HepG2 (cell line): ENCODE data around the gene TBX3. TPM values are rescaled to one million over a fixed set of nuclear protein-coding genes. Genes with fewer than 3 reads are reported as not detected.

ENCODE experiments used
- CEBPG ChIP-seq: IDR thresholded peaks from 2 replicates; pipeline ENCODE4 v1.6.1; 2016
- HDAC6 ChIP-seq: fragments of 200-600 bp; sonication (generic); IDR thresholded peaks from 2 replicates; pipeline ENCODE4 v1.7.0; 2017; ENCODE audit warnings: mild to moderate bottlenecking, antibody characterized with exemption, low read length, low read depth
- HOXA9 ChIP-seq: sonication (generic); formaldehyde crosslinking; IDR thresholded peaks from 2 replicates; pipeline ENCODE4 v1.8.1; 2022; ENCODE audit warnings: missing genetic modification reagents, mild to moderate bottlenecking, moderate library complexity, borderline replicate concordance
- KLF11 ChIP-seq: IDR thresholded peaks from 2 replicates; pipeline ENCODE4 v1.6.1; 2016; ENCODE audit warnings: missing compliant biosample characterization
- KLF9 ChIP-seq: IDR thresholded peaks from 2 replicates; pipeline ENCODE4 v1.6.1; 2016; ENCODE audit warnings: low read depth
- MED13 ChIP-seq: sonication (generic); formaldehyde crosslinking; IDR thresholded peaks from 2 replicates; pipeline ENCODE4 v1.5.0; 2020; ENCODE audit warnings: missing genetic modification reagents
- NCOR1 ChIP-seq: fragments of 200-600 bp; sonication (generic); IDR thresholded peaks from 2 replicates; pipeline ENCODE4 v1.7.0; 2017; ENCODE audit warnings: antibody characterized with exemption, low read length, borderline replicate concordance
- THAP9 ChIP-seq: sonication (generic); formaldehyde crosslinking; IDR thresholded peaks from 2 replicates; pipeline ENCODE4; 2020; ENCODE audit warnings: missing genetic modification reagents, mild to moderate bottlenecking, borderline replicate concordance
- ZIK1 ChIP-seq: sonication (generic); formaldehyde crosslinking; IDR thresholded peaks from 2 replicates; pipeline ENCODE4 v1.5.0; 2020; ENCODE audit warnings: mild to moderate bottlenecking, low read depth, missing genetic modification reagents, borderline replicate concordance
- ZNF597 ChIP-seq: sonication (generic); formaldehyde crosslinking; IDR thresholded peaks from 2 replicates; pipeline ENCODE4 v1.5.0; 2020; ENCODE audit warnings: missing genetic modification reagents
- ZNF646 ChIP-seq: sonication (generic); formaldehyde crosslinking; IDR thresholded peaks from 2 replicates; pipeline ENCODE4 v1.9.0; 2021; ENCODE audit warnings: mild to moderate bottlenecking, missing genetic modification reagents
- ZSCAN25 ChIP-seq: sonication (generic); formaldehyde crosslinking; IDR thresholded peaks from 2 replicates; pipeline ENCODE4 v1.8.0; 2022; ENCODE audit warnings: mild to moderate bottlenecking, missing genetic modification reagents
- polyA plus RNA-seq, 8 experiments: library from polyadenylated mRNA; depleted of rRNA in 3 of 8; stranded (reverse) in 7 of 8; unstranded in 1 of 8; fragments of >200 nt; fragmentation: Illumina TruSeq in 4 of 8; extraction: Trizol in 4 of 8; gene quantifications; 2 replicates each; pipeline versions ENCODE4 v1.2.1 to v1.2.3, GENCODE V29; 2011 to 2016; ENCODE audit warnings: low read depth in 4 of 8, missing spikeins in 1 of 8, mixed read lengths in 1 of 8; ENCODE audit not compliant: insufficient read depth in 1 of 8
- total RNA-seq, 5 experiments: library from RNA; depleted of rRNA; stranded (reverse); fragments of >200 nt; fragmentation: Illumina TruSeq; extraction: Trizol; gene quantifications; 2 replicates each; pipeline ENCODE4 v1.2.3, GENCODE V29; 2016; ENCODE audit warnings: low read depth in 1 of 5
- TF ChIP-seq, protein P1 (sequence below): sonication (generic); formaldehyde crosslinking; IDR thresholded peaks from 2 replicates; pipeline ENCODE4 v1.8.0; 2022; ENCODE audit warnings: mild to moderate bottlenecking, missing genetic modification reagents; ENCODE audit not compliant: insufficient replicate concordance
- TF ChIP-seq, protein P2 (sequence below): sonication (generic); formaldehyde crosslinking; IDR thresholded peaks from 2 replicates; pipeline ENCODE4 v1.4.0; 2020; ENCODE audit warnings: missing genetic modification reagents, low read depth, mild to moderate bottlenecking, borderline replicate concordance
- TF ChIP-seq, protein P3 (sequence below): sonication (generic); formaldehyde crosslinking; IDR thresholded peaks from 2 replicates; pipeline ENCODE4 v1.8.1; 2023; ENCODE audit warnings: mild to moderate bottlenecking, inconsistent platforms, moderate library complexity, missing genetic modification reagents, borderline replicate concordance

The TBX3 gene
- total and polyA plus RNA-seq, 2 of the 13 experiments (the other 11 are each of a cell fraction or from before 2014, with no cell fraction given) = 27.1 to 42.4 TPM

DNA sequence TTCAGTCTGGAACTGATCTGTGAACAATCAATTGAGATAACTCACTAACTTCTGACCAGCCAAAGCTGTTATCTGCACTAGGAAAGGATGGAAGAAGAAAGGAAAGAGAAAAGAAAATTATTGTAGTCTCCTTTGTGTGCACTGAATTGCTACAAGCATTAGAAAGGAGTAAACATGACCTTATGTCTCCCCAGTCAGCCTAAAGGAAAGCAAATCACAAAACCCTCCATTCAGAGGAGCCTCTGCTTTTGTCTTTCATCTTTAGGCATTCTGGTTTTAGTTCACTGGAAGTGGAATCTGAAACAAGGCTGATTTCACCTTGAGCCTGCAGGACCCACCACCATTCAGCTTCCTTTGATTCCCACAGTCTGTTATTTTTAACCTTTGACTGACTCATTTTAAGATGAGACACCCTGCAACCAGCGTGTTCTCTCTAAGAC lies 26.0 kb downstream of the TBX3 start (continued):
- TF ChIP-seq THAP9 = no peak
- TF ChIP-seq CEBPG (CRISPR knock-in tag) = 0 out of 2 replicates have a peak, but pooled peaks have one; percentile 38
- no peak for TF ChIP-seq HDAC6
- TF ChIP-seq, protein P1, sequence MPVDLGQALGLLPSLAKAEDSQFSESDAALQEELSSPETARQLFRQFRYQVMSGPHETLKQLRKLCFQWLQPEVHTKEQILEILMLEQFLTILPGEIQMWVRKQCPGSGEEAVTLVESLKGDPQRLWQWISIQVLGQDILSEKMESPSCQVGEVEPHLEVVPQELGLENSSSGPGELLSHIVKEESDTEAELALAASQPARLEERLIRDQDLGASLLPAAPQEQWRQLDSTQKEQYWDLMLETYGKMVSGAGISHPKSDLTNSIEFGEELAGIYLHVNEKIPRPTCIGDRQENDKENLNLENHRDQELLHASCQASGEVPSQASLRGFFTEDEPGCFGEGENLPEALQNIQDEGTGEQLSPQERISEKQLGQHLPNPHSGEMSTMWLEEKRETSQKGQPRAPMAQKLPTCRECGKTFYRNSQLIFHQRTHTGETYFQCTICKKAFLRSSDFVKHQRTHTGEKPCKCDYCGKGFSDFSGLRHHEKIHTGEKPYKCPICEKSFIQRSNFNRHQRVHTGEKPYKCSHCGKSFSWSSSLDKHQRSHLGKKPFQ = no peak
- no peak for TF ChIP-seq KLF11
- TF ChIP-seq, protein P2, sequence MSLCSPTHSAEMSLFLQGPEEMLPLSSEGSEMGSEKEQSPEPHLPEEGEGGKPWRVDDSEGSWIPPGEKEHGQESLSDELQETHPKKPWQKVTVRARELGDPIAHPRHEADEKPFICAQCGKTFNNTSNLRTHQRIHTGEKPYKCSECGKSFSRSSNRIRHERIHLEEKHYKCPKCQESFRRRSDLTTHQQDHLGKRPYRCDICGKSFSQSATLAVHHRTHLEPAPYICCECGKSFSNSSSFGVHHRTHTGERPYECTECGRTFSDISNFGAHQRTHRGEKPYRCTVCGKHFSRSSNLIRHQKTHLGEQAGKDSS (CRISPR knock-in tag) = no peak
- no peak for TF ChIP-seq ZIK1 (CRISPR knock-in tag)
- TF ChIP-seq HOXA9 (CRISPR knock-in tag) = no peak
- TF ChIP-seq, protein P3, sequence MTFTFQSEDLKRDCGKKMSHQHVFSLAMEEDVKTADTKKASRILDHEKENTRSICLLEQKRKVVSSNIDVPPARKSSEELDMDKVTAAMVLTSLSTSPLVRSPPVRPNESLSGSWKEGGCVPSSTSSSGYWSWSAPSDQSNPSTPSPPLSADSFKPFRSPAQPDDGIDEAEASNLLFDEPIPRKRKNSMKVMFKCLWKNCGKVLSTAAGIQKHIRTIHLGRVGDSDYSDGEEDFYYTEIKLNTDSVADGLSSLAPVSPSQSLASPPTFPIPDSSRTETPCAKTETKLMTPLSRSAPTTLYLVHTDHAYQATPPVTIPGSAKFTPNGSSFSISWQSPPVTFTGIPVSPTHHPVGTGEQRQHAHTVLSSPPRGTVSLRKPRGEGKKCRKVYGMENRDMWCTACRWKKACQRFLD (CRISPR knock-in tag) = no peak
- no peak for TF ChIP-seq ZNF597 (CRISPR knock-in tag)
- peak; percentile 17; the same call in 1 of the 2 replicates for TF ChIP-seq NCOR1
- TF ChIP-seq ZNF646 (CRISPR knock-in tag) = no peak
- no peak for TF ChIP-seq MED13
- TF ChIP-seq KLF9 = no peak
- no peak for TF ChIP-seq ZSCAN25 (CRISPR knock-in tag)
